Neural cell (in vitro differentiated cells): Measurements from ENCODE around the gene ADNP2.

Experiments
- CTCF ChIP-seq: fragments of 450-650 bp; IDR thresholded peaks from 2 replicates; pipeline ENCODE4 v1.5.1; 2014; ENCODE audit warnings: antibody characterized with exemption, mild to moderate bottlenecking, moderate library complexity; ENCODE audit not compliant: poor library complexity, severe bottlenecking
- EP300 ChIP-seq: fragments of 450-650 bp; conservative IDR thresholded peaks from 2 replicates; pipeline ENCODE4 v1.6.1; 2014; ENCODE audit warnings: antibody characterized with exemption, mild to moderate bottlenecking, moderate library complexity; ENCODE audit not compliant: poor library complexity, severe bottlenecking
- MXI1 ChIP-seq: fragments of 450-650 bp; conservative IDR thresholded peaks from 2 replicates; pipeline ENCODE4 v1.6.1; 2014; ENCODE audit warnings: antibody characterized with exemption, mild to moderate bottlenecking; ENCODE audit not compliant: poor library complexity, severe bottlenecking
- POLR2AphosphoS5 ChIP-seq: IDR thresholded peaks from 2 replicates; pipeline ENCODE4 v1.6.1; 2012

- TF ChIP-seq CTCF: no peak
- no peak for TF ChIP-seq POLR2AphosphoS5
- TF ChIP-seq EP300: no peak
- no peak for TF ChIP-seq MXI1
Measured at GRCh38 chr18:80132180-80132812, 23.2 kb downstream of the ADNP2 start.
